Forelimb muscle (tissue), 1 donor: Measurements from ENCODE around the gene PPP2R5D. TPM values are rescaled to one million over a fixed set of nuclear protein-coding genes. Genes with fewer than 3 reads are reported as not detected.
A peak's percentile ranks its signal among the peaks of the same experiment; 100 is the strongest.
"Not testable (repeated sequence)": the region's sequence is repeated elsewhere in the genome, so short reads cannot be mapped to it uniquely, and the experiment has no call there.

Experiments used
- DNase-seq: peaks from one replicate; pipeline ENCODE4 v3.0.0-alpha.2; 2013; ENCODE audit warnings: low read depth
- polyA plus RNA-seq: library from polyadenylated mRNA; unstranded; fragments of 120-200 nt; gene quantifications from one replicate; pipeline ENCODE4 v1.2.1, GENCODE V29; 2013; ENCODE audit not compliant: insufficient read length

PPP2R5D gene
- polyA plus RNA-seq, 1 donor, result 39.0 TPM

- no peak for DNase-seq
Observed at GRCh38 chr6:43026365-43026764, 42.0 kb downstream of the PPP2R5D start.

GRCh38 chr6:43029120-43029519 lies 44.8 kb downstream of the PPP2R5D start:
- no peak for DNase-seq

- no peak for DNase-seq
Observed at GRCh38 chr6:43032326-43032725, 48.0 kb downstream of the PPP2R5D start.

GRCh38 chr6:43033496-43034189 lies 49.3 kb downstream of the PPP2R5D start:
- DNase-seq, result no peak

GRCh38 chr6:43034190-43034525 lies 49.8 kb downstream of the PPP2R5D start:
- DNase-seq, result no peak

GRCh38 chr6:43035495-43036194 lies 51.3 kb downstream of the PPP2R5D start:
- DNase-seq, result no peak

- no peak for DNase-seq
Observed at GRCh38 chr6:43036712-43037111, 52.3 kb downstream of the PPP2R5D start.

GRCh38 chr6:43037197-43037596 lies 52.8 kb downstream of the PPP2R5D start:
- DNase-seq, result no peak

- DNase-seq, result no peak
Observed at GRCh38 chr6:43037706-43038105, 53.3 kb downstream of the PPP2R5D start.

GRCh38 chr6:43038727-43039126 lies 54.4 kb downstream of the PPP2R5D start:
- no peak for DNase-seq

GRCh38 chr6:43040542-43041257 lies 56.3 kb downstream of the PPP2R5D start:
- no peak for DNase-seq

GRCh38 chr6:43041475-43041874 lies 57.1 kb downstream of the PPP2R5D start:
- not testable (repeated sequence) for DNase-seq

GRCh38 chr6:43043310-43043709 lies 58.9 kb downstream of the PPP2R5D start:
- DNase-seq, result no peak

GRCh38 chr6:43045371-43045930 lies 61.1 kb downstream of the PPP2R5D start:
- no peak for DNase-seq

- DNase-seq, result no peak
Observed at GRCh38 chr6:43047998-43048397, 63.6 kb downstream of the PPP2R5D start.

- no peak for DNase-seq
Observed at GRCh38 chr6:43050981-43051380, 66.6 kb downstream of the PPP2R5D start.

GRCh38 chr6:43052225-43052841 lies 68.0 kb downstream of the PPP2R5D start:
- DNase-seq, result no peak

- DNase-seq, result no peak
Observed at GRCh38 chr6:43052842-43053544, 68.6 kb downstream of the PPP2R5D start.

- DNase-seq, result peak; percentile 91
Observed at GRCh38 chr6:43053545-43054205, 69.3 kb downstream of the PPP2R5D start, which contains the start of gene CUL7. Gene CUL7 (minus strand): TSS chr6:43053851. CDS start chr6:43052788, 1,063 bp downstream.

GRCh38 chr6:43054206-43054943 lies 70.0 kb downstream of the PPP2R5D start:
- DNase-seq, result no peak
